ENCODE data around the gene C13orf46.

GRCh38 chr13:113922412-113923118 is 51.3 kb downstream of the C13orf46 start:
- TF ChIP-seq EZH2 (IDR thresholded peaks at IDR 0.05; ENCODE audit: low read length), result no peak
- TF ChIP-seq CTCF (optimal IDR thresholded peaks at IDR 0.05 in 1 of 3, IDR thresholded peaks at IDR 0.05 in 1 of 3, conservative IDR thresholded peaks at IDR 0.05 in 1 of 3; ENCODE audit: extremely low read depth in 1 of 3, insufficient read depth in 2 of 3, low read length in 3 of 3), result no peak
